Heart left ventricle (tissue), 16 donors: ENCODE data around the gene WRAP73. TPM values are rescaled to one million over a fixed set of nuclear protein-coding genes. Genes with fewer than 3 reads are reported as not detected.

Source experiments
- ATAC-seq, 4 donors: fragments of 200-7000 bp; cut with Tn5 transposase; one replicate each; pipeline ENCODE4 v1.9.1; 2020 to 2022; ENCODE audit warnings: moderate library complexity in 4 of 4, mild to moderate bottlenecking in 3 of 4, moderate number of reproducible peaks in 1 of 4
- DNase-seq, 5 donors: peaks; one replicate each; pipeline ENCODE4 v3.0.0-alpha.2; 2020
- H3K27ac ChIP-seq, 12 donors: fragments of 200-600 bp; sonication (generic) in 4 of 12; one replicate each; pipeline versions ENCODE4 v1.5.0 to v1.8.0; 2016 to 2022; ENCODE audit warnings: mild to moderate bottlenecking in 2 of 12
- H3K27me3 ChIP-seq, 9 donors: fragments of 200-600 bp; sonication (generic) in 2 of 9; one replicate each; pipeline versions ENCODE4 v1.5.1 to v1.8.0; 2016 to 2022; ENCODE audit warnings: mild to moderate bottlenecking in 3 of 9
- H3K36me3 ChIP-seq, 9 donors: fragments of 200-600 bp; sonication (generic) in 2 of 9; one replicate each; pipeline versions ENCODE4 v1.5.0 to v1.8.0; 2018 to 2022; ENCODE audit warnings: mild to moderate bottlenecking in 2 of 9
- H3K4me1 ChIP-seq, 12 donors: fragments of 200-600 bp; sonication (generic) in 4 of 12; one replicate each; pipeline versions ENCODE4 v1.5.0 to v1.8.0; 2016 to 2022; ENCODE audit warnings: mild to moderate bottlenecking in 3 of 12
- H3K4me3 ChIP-seq, 12 donors: fragments of 200-600 bp; sonication (generic) in 4 of 12; one replicate each; pipeline versions ENCODE4 v1.5.0 to v1.8.0; 2017 to 2022; ENCODE audit warnings: mild to moderate bottlenecking in 9 of 12, moderate library complexity in 4 of 12
- H3K9me3 ChIP-seq, 12 donors: fragments of 200-600 bp; sonication (generic) in 4 of 12; one replicate each; pipeline versions ENCODE4 v1.5.0 to v1.8.0; 2016 to 2022; ENCODE audit warnings: mild to moderate bottlenecking in 1 of 12
- POLR2A ChIP-seq, 2 donors: fragments of 450-650 bp; IDR thresholded peaks; one replicate each; pipeline ENCODE4 v1.6.1; 2017; ENCODE audit warnings: antibody characterized with exemption in 2 of 2, mild to moderate bottlenecking in 2 of 2, moderate library complexity in 2 of 2
- WGBS, 4 donors: extraction: QIAGEN DNeasy Blood & Tissue Kit in 2 of 4; methylation state at CpG; one replicate each; pipeline versions ENCODE4 v1.1.5 to v1.1.7; 2013 to 2018; 5-methylcytosine and 5-hydroxymethylcytosine counted together
- intact Hi-C, 10 donors: fragments of 100-400 bp; cut with DNase I; formaldehyde crosslinking; loops; one replicate each; pipeline versions ENCODE4 v1.11.1 to v1.14.2; 2022
- polyA plus RNA-seq, 2 donors: library from polyadenylated mRNA; stranded (reverse); fragments of 200-250 nt; gene quantifications; one replicate each; pipeline ENCODE4 v1.2.3, GENCODE V29; 2013
- total RNA-seq, 9 donors: library from RNA; depleted of rRNA in 2 of 9; stranded (reverse); fragments of >200 nt in 2 of 9; fragmentation: NEBNext Ultra II Directional in 3 of 9; extraction: Animal tissue kit (Norgen Biotek cat#: 25700) in 3 of 9; gene quantifications; one replicate each; pipeline versions ENCODE4 v1.1.0 to v1.2.4, GENCODE V29; 2016 to 2023
- TF ChIP-seq, protein P1 (sequence below), 12 donors: fragments of 200-600 bp; sonication (generic) in 4 of 12; IDR thresholded peaks; one replicate each; pipeline versions ENCODE4 v1.5.0 to v1.8.0; 2018 to 2022; ENCODE audit warnings: antibody characterized with exemption in 12 of 12, mild to moderate bottlenecking in 5 of 12
- donor health status: ischemic (EF 13 %, LVEDD 7.1; RV severe dilation, severe dysfunction).
- donor health status: healthy with polysubstance abuse.
- donor health status: DM: no; HTN: yes; CAD: no.
- donor health status: DM: no; HTN: no; CAD: no.
- donor health status: ischemic (EF 25% LVEDD 6.9; RV normal size, moderate dysfunction).
- donor health status: ischemic (EF 25% LVEDD 5.7; RV mildly dilated, moderate dysfunction).
- donor health status: healthy.
- donor health status: DM: yes; HTN: yes; CAD: no.
- donor health status: ischemic (EF 35%, LVEDD 5.7; RV mildly dilated, moderate dysfunction).
- donor health status: nonischemic (EF 11% LVEDD 7.7; RV severe dilation, severe dysfunction).
- donor health status: DM: yes; HTN: yes; CAD: no.
- donor health status: PGD.
- donor health status: ischemic (EF 29% LVEDD 5.4; RV normal size, mild dysfunction).
- donor health status: nonischemic (EF 23%, LVEDD 6.1; RV moderate dilation, normal function).

WRAP73 gene
- total and polyA plus RNA-seq, 11 donors, result 8.5 to 21.6 (median 11.3) TPM

DNA sequence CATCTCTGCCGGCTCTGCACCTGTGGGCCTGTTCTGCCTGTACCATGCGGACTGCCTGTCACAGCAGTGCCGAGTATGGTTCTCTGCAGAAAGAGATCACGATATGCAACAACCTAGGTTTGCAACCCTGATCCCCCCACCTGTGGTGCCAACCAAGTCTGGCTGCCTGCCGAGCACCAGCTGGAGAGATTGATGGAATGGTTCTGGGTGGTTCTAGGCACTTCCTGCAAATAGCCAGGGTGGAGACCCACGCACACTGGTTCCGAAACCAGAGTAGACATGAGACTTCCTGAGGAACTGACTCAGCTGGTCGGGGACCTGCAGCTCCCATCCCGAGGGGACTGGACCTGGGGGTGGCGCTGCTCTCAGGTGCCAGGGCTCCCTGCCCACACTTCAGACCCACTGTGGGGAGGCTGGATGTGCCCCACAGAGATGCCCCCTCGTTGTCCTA is 19.7 kb downstream of the WRAP73 start:
- no peak for ATAC-seq
- intact Hi-C loops, result no loop called here

DNA sequence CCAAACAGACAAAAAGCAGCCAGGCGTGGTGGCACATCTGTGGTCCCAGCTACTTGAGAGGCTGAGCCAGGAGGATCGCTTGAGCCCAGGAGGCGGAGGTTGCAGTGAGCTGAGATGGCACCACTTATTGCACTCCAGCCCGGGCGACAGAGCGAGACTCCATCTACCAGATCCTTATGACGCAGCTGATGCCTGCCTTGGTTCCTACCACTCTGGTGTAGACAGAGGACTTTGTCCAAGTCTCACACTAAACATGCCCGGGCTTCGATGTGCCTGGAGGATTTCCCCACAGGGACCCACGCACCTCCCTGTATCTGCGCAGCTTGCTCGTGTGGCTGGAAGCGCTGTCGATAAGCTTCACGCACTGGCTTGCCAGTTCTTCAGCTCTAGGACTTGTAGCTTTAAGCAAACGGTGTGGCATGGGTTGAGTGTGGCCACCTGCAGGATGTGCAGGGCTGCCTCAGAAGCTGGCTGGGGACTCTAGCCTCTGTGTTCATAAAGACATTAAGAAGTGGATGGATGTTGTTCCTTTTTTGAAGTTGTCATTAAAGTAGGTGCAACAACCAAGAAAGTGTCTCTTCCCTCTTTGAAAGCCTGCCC is 20.2 kb downstream of the WRAP73 start:
- Histone ChIP-seq H3K4me3 (no peak overlapping the region), H3K4me1 (peaks cover 0 to 20% (median 8%) of the 10 kb centered on the region in 12 donors), H3K27me3 (no peaks in the 10 kb centered on the region), H3K36me3 (peaks cover 0 to 82% (median 74%) of the 10 kb centered on the region in 9 donors), H3K27ac (no peak overlapping the region), H3K9me3 (no peaks in the 10 kb centered on the region)
- no peak for ATAC-seq
- WGBS, 4 donors, result 91 to 94% (median 92%) methylated on average over 10 to 16 of the region's 16 CpGs
- no peak for DNase-seq
- intact Hi-C loops, result loop anchor here in 2 of 10 donors (10.0 kb wide), 1 partner anchor 95 kb away; no protein-coding TSS in a partner anchor
- TF ChIP-seq, protein P1, sequence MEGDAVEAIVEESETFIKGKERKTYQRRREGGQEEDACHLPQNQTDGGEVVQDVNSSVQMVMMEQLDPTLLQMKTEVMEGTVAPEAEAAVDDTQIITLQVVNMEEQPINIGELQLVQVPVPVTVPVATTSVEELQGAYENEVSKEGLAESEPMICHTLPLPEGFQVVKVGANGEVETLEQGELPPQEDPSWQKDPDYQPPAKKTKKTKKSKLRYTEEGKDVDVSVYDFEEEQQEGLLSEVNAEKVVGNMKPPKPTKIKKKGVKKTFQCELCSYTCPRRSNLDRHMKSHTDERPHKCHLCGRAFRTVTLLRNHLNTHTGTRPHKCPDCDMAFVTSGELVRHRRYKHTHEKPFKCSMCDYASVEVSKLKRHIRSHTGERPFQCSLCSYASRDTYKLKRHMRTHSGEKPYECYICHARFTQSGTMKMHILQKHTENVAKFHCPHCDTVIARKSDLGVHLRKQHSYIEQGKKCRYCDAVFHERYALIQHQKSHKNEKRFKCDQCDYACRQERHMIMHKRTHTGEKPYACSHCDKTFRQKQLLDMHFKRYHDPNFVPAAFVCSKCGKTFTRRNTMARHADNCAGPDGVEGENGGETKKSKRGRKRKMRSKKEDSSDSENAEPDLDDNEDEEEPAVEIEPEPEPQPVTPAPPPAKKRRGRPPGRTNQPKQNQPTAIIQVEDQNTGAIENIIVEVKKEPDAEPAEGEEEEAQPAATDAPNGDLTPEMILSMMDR (IDR thresholded peaks at IDR 0.05), result no peak
- TF ChIP-seq POLR2A (IDR thresholded peaks at IDR 0.05), result no peak

More for the DNA sequence above, 19.7 kb downstream of the WRAP73 start:
- Histone ChIP-seq H3K27me3 (no peaks in the 10 kb centered on the region), H3K4me1 (peaks cover 0 to 20% (median 8%) of the 10 kb centered on the region in 12 donors), H3K4me3 (no peak overlapping the region), H3K27ac (no peak overlapping the region), H3K9me3 (no peaks in the 10 kb centered on the region), H3K36me3 (peaks cover 0 to 88% (median 79%) of the 10 kb centered on the region in 9 donors)
- WGBS, 4 donors, result 67 to 84% (median 71%) methylated on average over 6 to 11 of the region's 11 CpGs
- DNase-seq, result no peak
- TF ChIP-seq, protein P1 (IDR thresholded peaks at IDR 0.05), result no peak
- TF ChIP-seq POLR2A (IDR thresholded peaks at IDR 0.05), result no peak

DNA sequence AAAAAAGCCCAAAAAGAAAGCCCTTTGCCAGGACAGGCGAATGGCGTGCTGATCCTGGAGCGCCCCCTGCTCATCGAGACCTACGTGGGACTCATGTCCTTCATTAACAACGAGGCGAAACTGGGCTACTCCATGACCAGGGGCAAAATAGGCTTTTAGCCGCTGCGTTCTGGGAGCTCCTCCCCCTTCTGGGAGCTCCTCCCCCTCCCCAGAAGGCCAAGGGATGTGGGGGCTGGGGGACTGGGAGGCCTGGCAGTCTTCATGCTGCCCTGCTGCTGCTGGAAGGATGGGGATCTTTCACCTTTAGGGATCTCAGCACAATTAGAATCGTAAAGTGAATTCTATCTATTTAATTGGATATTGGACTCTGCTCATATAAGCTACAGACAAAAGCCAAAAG is 21.5 kb downstream of the WRAP73 start:
- H3K36me3 ChIP-seq, result peaks cover 0 to 70% (median 66%) of the 10 kb centered on the region in 9 donors
- 86 to 92% (median 89%) methylated on average over 10 of the region's 10 CpGs for WGBS, 4 donors
- ATAC-seq (no peak), DNase-seq (no peak)
- H3K27me3 ChIP-seq, result no peaks in the 10 kb centered on the region
- peaks cover 0 to 27% (median 15%) of the 10 kb centered on the region in 12 donors for H3K4me1 ChIP-seq
- intact Hi-C loops, result loop anchor here in 2 of 10 donors (10.0 kb wide), 1 partner anchor 96 kb away; no protein-coding TSS in a partner anchor
- no peaks in the 10 kb centered on the region for H3K9me3 ChIP-seq
- TF ChIP-seq, protein P1 (IDR thresholded peaks at IDR 0.05), result no peak
- no peak for TF ChIP-seq POLR2A (IDR thresholded peaks at IDR 0.05)
- no peak overlapping the region for H3K4me3 ChIP-seq
- no peak overlapping the region for H3K27ac ChIP-seq

DNA sequence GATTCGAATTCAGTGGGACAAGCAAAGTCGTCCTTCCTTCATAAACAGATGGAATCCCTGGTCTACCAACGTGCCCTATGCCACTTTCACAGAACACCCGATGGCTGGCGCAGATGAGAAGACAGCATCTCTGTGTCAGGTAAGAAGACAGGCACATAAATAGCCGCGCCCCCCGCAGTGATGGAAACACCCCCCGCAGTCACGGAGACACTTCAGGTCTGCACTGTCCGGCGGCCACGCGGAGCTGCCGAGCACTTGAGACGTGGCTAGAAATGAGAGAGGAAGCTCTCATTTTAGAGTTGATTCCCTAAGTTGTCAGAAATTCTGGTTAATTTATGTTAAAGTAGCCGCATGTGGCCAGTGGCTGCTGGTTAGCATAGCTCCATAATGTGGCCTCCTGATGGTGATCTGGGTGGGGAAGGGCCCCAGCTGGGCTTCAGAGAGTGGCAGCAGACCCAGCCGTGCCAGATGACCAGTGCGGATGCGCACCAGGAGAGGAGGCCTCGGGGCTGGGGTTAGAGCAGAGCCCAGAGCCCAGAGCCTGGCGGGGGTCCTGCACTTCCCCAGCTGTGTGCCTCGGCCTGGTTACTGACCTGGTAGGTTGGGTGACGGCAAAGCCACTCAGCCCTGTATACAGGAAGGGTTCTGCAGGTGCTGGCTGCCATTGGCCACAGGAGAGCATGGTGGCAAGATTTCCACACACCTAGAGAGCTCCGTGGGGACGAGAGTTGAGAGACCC is 22.2 kb downstream of the WRAP73 start:
- intact Hi-C loops, result loop anchor here in 2 of 10 donors (10.0 kb wide), 1 partner anchor 97 kb away; no protein-coding TSS in a partner anchor
- H3K27me3 ChIP-seq, result no peaks in the 10 kb centered on the region

More for the DNA sequence above, 22.2 kb downstream of the WRAP73 start:
- no peak for DNase-seq
- WGBS, 4 donors, result 88 to 96% (median 92%) methylated on average over 24 to 26 of the region's 26 CpGs
- Histone ChIP-seq H3K4me1 (peaks cover 0 to 34% (median 20%) of the 10 kb centered on the region in 12 donors), H3K27ac (no peak overlapping the region), H3K36me3 (peaks cover 0 to 63% (median 59%) of the 10 kb centered on the region in 9 donors), H3K4me3 (no peak overlapping the region), H3K9me3 (no peaks in the 10 kb centered on the region)
- ATAC-seq, result no peak
- TF ChIP-seq, protein P1 (IDR thresholded peaks at IDR 0.05), result no peak
- TF ChIP-seq POLR2A (IDR thresholded peaks at IDR 0.05), result no peak
